Heart left ventricle (tissue), 13 donors: Measurements from ENCODE around the gene ENKD1.

ENCODE experiments used
- CTCF ChIP-seq, 12 donors: fragments of 200-600 bp; sonication (generic) in 4 of 12; IDR thresholded peaks; one replicate each; pipeline versions ENCODE4 v1.5.0 to v1.8.0; 2018 to 2022; ENCODE audit warnings: antibody characterized with exemption in 12 of 12, mild to moderate bottlenecking in 5 of 12
- POLR2A ChIP-seq, 2 donors: fragments of 450-650 bp; IDR thresholded peaks; one replicate each; pipeline ENCODE4 v1.6.1; 2017; ENCODE audit warnings: antibody characterized with exemption in 2 of 2, mild to moderate bottlenecking in 2 of 2, moderate library complexity in 2 of 2
- donor health status: ischemic (EF 13 %, LVEDD 7.1; RV severe dilation, severe dysfunction).
- donor health status: DM: no; HTN: yes; CAD: no.
- donor health status: DM: no; HTN: no; CAD: no.
- donor health status: ischemic (EF 25% LVEDD 6.9; RV normal size, moderate dysfunction).
- donor health status: ischemic (EF 25% LVEDD 5.7; RV mildly dilated, moderate dysfunction).
- donor health status: ischemic (EF 35%, LVEDD 5.7; RV mildly dilated, moderate dysfunction).
- donor health status: nonischemic (EF 11% LVEDD 7.7; RV severe dilation, severe dysfunction).
- donor health status: DM: yes; HTN: yes; CAD: no.
- donor health status: PGD.
- donor health status: ischemic (EF 29% LVEDD 5.4; RV normal size, mild dysfunction).
- donor health status: nonischemic (EF 23%, LVEDD 6.1; RV moderate dilation, normal function).

- TF ChIP-seq CTCF (IDR thresholded peaks at IDR 0.05) (no peak), POLR2A (IDR thresholded peaks at IDR 0.05) (no peak)
These were observed 7.4 kb upstream of the ENKD1 start for GRCh38 chr16:67673712-67674580.
